HT1080 (cell line): ENCODE measurements around the gene RPL7A. TPM values are rescaled to one million over a fixed set of nuclear protein-coding genes. Genes with fewer than 3 reads are reported as not detected.
"Not testable (repeated sequence)": the region's sequence is repeated elsewhere in the genome, so short reads cannot be mapped to it uniquely, and the experiment has no call there.

ENCODE experiments used
- DNase-seq: peaks from one replicate; pipeline ENCODE4 v3.0.0-alpha.2; 2015; ENCODE audit warnings: low read depth
- total RNA-seq: library from RNA; depleted of rRNA; stranded (reverse); fragments of >200 nt; shearing (Covaris generic); gene quantifications from 2 replicates; pipeline ENCODE4 v1.2.3, GENCODE V29; 2014

Gene RPL7A
- total RNA-seq, 1 experiment from 2014 or later: 2,307 TPM

- DNase-seq: no peak
These were observed 20.1 kb upstream of the RPL7A start for GRCh38 chr9:133327834-133328484.

DNA sequence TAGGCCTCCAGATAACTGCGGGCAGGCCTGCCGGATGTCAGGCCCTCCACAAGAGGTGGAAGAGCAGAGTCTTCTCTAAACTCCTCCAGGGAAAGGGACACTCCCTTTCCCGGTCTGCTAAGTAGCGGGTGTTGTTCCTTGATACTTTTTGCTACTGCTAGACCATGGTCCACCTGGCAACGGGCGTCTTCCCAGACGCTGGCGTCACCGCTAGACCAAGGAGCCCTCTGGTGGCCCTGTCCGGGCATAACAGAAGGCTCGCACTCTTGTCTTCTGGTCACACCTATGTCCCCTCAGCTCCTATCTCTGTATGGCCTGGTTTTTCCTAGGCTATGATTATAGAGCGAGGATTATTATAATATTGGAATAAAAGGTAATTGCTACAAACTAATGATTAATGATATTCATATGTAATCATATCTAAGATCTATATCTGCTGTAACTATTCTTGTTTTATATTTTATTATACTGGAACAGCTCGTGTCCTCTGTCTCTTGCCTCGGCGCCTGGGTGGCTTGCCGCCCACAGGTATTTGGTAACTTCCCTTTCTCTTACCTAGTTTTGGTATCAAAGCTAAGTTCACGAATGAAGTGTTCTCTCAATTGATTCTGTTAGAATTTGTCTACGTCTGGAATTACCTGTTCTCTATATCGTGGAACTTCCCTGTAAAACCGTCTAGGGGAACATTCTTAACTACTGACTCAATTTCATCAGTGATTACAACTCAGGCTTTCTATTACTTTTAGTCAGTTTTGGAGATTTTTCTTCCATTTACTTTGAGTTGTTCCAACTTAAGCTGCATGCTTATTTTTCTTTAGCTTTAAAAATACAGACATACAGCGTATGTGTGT, 18.5 kb upstream of the RPL7A start:
- DNase-seq: peak; percentile 44

- DNase-seq: no peak
These were observed 16.8 kb upstream of the RPL7A start for GRCh38 chr9:133331221-133331620.

DNA sequence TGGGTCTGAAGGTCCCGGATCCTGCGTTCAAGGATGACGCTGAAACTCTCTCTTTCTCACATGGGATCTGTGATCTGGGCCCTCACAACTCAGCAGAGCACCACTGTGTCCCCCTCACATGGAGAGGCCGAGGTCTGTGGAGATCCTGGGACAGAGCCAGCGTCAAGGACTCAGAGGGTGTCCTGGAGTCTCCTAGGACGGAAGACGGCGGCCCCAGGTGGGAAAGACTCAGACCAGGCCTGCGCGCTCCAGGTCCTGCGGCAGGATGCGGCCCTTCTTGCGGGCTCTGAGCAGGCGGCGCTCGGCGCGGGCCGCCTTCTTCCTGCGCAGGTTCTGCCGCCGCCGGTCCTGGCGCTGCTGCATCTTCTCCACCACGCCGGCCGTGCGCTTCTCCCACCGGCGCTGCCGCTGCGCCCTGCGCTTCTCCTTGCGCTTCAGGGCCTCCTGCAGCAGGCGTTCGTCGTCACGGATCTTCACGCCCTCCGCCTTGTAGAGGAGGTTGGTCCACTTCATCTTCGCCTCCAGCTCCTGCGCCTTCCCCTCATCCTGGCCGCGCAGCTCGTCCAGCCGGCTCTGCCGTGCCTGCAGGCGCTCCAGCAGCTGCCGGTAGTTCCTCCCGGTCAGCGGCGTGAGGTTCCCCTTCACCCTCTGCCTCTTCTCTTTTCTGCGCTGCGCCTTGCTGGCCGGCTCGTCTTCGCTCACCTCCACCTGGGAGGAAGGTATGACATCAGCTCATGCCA, 16.2 kb upstream of the RPL7A start:
- DNase-seq: no peak

DNA sequence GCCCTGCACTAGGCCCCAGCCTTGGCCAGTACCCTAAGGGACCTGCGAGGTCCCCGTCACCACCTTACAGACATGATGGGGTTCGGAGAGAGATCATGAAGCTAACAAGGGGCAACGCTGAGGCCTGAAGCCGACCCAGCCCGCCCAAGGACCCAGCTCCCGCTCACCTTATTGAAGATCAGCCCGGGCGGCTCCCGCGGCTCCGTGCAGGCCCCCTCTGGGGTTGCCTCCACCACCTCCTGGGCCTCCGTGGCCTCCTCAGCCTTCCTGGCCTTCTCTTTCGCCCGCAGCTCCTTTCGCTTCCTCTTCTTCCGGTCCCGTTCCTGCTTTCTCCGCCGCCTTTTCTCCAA, 15.7 kb upstream of the RPL7A start:
- no peak for DNase-seq

DNA sequence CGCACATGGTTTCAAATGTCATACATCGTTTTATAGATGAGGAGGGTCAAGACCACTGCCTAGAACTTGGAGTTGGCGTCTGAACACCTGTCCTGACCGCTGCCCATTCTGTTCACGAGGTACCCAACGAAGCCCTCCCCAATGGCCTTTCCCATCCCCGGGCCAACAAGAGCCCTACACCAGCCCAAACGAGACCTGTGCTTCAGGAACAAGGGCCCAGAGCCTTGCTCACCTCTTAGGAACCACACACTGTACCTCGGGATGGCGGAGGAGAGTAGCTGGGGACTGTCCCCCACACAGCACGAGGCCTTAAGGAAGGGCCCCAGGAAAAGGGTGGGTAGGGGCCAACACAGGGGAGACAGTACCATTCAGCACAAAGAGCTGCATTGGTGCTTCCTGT, 15.0 kb upstream of the RPL7A start:
- DNase-seq: no peak

- DNase-seq: no peak
These were observed 14.5 kb upstream of the RPL7A start for GRCh38 chr9:133333566-133333965.

DNA sequence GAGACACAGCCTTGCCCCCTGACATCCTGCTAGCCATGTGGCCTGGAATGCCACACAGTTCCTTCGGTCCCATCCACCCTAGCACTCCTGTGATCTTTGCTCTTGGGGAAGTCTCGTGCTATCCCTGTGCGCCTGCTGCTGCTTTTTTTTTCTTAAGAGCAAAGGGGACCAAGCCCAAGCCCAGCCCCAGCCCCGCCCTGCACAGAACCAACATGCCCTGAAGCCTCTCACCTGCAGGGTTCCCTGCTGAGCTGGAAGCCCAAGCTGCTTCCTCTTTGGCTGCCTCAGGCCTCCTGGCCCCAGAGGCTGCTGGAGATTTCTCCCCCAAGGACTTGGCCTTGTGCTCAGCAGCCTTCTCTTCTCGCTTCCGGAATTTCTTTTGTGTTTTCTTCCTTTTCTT, 13.9 kb upstream of the RPL7A start:
- DNase-seq: no peak

DNA sequence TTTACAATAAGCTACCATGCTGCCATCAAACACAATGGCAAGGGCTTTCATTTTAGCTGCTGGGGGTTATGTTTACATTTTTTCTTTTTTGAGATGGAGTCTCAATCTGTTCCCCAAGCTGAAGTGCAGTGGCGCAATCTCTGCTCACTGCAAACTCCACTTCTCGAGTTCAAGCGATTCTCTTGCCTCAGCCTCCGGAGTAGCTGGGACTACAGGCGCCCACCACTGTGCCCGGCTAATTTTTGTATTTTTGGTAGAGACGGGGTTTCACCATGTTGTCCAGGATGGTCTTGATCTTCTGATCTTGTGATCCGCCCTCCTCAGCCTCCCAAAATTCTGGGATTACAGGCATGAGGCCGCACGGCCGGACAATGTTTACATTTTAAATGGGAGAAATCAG, 13.1 kb upstream of the RPL7A start:
- DNase-seq: not testable (repeated sequence)

DNA sequence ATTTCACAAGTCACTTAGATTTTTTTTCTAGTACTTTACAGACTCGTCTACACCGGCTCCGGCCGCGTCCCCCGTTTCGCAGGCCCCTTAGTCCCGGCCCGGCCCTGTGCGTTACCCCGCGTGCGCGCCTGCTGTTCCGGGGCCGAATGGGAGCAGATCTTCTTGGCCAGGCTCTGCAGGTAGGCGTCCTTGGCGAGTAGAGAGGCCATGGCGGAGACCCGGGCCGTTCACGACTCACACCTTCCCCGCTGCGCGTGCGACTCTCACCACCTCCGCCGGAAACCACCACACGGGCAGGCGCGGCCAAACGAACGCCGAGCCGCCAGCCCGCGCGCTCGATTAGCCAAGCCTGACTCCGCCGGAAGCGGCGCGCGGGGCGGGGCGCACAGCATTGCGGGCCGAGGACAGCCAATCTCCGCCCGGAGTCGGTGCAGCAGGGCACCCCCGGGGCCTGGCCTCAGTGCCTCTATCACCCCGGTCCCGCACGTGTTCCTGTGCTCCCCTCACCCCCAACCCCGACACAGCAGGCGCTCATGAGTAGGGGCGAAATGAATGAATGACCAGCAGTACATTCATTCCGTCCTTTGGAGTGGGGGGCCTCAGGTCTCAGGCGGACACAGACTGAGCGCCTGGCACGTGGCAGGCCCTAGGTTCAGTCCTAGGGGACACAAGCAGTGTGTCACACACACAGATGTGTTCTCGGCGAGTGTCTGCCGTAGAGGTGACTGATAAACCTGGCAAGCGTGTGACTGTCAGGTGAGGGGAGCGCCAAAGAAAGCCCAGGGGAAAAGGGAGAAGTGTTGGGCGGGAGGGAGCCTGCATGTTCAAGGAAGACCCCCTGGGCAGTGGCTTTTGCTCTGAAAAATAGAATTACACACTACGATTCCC, 11.8 kb upstream of the RPL7A start, which contains the start of gene SURF6:
Gene SURF6, minus strand, starts transcription at position 265 of the 888 bp plus-strand sequence. Its CDS starts 56 bp downstream, at position 209.
- DNase-seq: peak; percentile 91

DNA sequence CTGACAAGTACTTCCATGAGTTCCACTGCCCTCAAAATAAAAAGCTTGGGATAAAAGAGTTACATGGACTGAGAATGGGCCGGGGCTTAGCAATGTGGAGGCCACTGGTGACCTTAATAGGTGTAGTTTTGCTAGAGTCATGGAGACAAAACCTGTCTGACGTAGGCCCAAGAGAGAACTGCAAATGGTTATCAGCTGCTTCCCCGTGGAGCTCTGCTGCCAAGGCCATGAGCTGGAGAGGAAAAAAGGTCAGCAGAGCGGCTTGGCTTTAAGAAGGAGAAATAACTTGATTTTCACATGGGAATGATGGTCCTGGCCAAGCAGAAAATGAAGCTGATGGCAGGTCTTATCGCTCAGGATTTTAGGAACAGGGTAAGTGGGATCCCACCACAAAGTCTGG, 8.4 kb upstream of the RPL7A start:
- DNase-seq: no peak

DNA sequence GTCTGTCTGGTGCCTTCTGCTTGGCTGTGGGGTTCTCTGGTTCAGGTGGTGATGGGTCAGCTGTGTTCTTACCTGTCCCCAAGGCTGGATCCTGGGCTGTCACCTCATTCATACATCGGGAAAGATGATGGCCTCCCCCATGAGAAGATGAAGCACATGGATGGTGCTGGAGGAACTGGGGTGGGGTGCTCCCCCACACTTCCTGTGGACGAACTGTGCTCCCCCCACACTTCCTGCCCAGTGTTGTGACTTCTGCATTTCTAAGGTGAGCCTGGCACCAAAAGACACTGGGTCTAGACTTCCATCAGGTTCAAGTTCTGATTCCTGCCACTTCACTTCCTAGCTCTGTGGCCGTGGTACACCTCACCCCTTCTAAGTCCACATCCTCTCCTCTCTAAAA, 7.8 kb upstream of the RPL7A start:
- no peak for DNase-seq

DNA sequence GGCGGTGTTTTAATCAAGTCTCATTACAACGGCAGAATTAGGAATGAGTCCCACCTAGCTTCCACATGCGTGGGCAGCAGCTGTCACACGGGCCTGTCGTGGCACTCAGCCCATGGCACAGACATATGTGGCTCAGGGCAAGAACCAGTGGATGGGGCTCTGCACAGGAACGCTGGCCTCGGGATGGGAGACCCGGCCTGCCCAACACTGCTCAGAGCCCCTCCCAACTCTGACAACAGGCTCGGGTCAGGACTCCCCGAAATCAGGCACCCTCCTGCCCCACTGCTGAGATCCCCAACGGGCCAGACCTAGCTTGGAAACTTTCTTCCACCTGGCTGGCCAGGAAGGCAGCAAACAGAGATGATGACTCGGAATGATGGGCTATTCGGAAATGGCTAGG, 7.1 kb upstream of the RPL7A start:
- DNase-seq: no peak

GRCh38 chr9:133341369-133342068, 6.5 kb upstream of the RPL7A start:
- no peak for DNase-seq

DNA sequence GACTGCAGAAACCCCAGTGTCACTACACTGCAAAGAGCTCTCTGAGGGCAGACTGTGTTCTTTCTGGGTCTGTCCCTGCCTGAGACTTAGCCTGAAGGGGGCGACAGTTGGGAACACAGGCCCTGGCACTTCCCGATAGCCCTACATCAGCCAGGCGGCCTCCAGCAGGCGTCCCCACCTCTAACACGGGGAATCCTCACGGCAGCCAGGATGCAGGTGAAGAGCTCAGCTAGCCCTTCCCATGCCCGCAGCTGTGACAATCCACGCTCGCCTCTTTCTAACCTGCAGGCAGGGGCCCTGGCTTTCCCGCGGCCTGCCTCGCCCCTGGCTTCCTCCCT, 6.0 kb upstream of the RPL7A start:
- DNase-seq: no peak

GRCh38 chr9:133342570-133342969, 5.4 kb upstream of the RPL7A start:
- no peak for DNase-seq

GRCh38 chr9:133344071-133344470, 3.9 kb upstream of the RPL7A start:
- DNase-seq: no peak

- DNase-seq: no peak
These were observed 3.0 kb upstream of the RPL7A start for GRCh38 chr9:133344979-133345378.

DNA sequence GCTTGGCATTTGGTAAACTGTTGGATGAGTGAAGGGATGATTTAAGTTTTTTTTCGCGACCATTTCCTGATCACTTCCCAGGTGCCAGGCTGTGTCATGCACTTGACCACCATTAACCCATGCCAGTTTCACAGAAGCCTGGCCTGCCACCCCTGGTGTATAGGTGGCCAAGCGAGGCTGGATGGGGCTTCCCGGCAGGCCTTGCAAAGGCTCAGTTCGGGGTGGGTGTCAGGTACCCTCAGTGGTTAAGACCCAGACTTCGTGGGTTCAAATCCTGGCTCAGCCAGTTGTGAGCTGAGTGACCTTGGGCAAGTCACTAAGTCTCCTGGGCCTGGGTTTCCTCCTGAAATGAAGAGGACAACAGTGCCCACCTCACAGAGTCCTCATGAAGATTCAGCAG, 2.4 kb upstream of the RPL7A start:
- DNase-seq: no peak

DNA sequence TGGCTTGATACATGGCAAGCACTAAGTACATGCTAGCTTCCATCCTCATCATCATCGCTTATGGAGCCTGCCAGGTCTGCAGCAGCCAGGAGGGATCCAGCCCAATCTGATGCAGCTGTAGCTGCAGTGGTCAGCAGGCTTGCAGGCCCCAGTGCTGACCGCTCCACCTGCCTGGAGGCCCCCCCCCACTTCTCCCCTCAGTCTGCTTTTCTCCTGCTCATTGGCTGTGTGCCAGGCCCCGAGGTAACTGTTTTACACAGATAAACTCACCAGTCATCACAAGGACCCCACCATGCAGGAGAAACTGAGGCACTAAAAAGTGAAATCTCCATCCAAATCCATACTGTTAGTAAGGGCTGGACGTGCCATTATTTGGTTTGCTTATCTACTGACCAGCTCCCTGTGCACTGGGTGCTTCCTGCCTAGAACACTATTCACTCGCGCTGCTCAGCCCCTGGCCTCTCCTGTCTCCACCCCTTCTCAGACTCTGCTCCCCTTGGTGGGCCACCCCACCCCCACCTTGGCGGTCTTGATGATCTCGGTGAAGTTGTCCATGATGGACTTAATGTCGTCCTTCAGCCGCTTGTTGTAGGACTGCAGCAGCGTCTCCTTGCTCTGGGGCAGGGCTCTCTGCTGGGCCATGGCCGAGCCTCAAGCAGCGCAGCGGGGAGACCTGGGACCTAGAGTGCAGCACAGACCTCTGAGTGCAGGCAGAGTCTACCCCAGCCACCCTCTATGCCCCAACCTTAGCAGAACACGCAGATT, 1.8 kb upstream of the RPL7A start:
- no peak for DNase-seq
